K562 (cell line): ENCODE results near the gene CCT3. TPM values are rescaled to one million over a fixed set of nuclear protein-coding genes. Genes with fewer than 3 reads are reported as not detected.

Experiments
- AFF1 ChIP-seq, 2 experiments: fragments of 450-650 bp; IDR thresholded peaks; 2 replicates each; pipeline ENCODE4 v1.6.1; 2018; ENCODE audit warnings: mild to moderate bottlenecking in 2 of 2, low read depth in 1 of 2; ENCODE audit not compliant: partially characterized antibody in 2 of 2
- ATF7 ChIP-seq: fragments of 450-650 bp; IDR thresholded peaks from 2 replicates; pipeline ENCODE4 v1.7.1; 2014; ENCODE audit warnings: mild to moderate bottlenecking, moderate library complexity
- ELF4 ChIP-seq: fragments of 450-650 bp; formaldehyde crosslinking; IDR thresholded peaks from 2 replicates; pipeline ENCODE4 v1.4.0; 2022; ENCODE audit warnings: missing genetic modification characterization
- EP300 ChIP-seq: IDR thresholded peaks from 2 replicates; pipeline ENCODE4 v1.6.1; 2012; ENCODE audit warnings: low read length, improper control_type of control experiment
- ETV5 ChIP-seq: sonication (generic); formaldehyde crosslinking; IDR thresholded peaks from 2 replicates; pipeline ENCODE4 v1.4.0; 2020; ENCODE audit warnings: low read depth, mild to moderate bottlenecking, missing genetic modification reagents
- GTF2E2 ChIP-seq: fragments of 200-800 bp; sonication (Bioruptor generic); IDR thresholded peaks from 2 replicates; pipeline ENCODE4 v1.6.1; 2016; ENCODE audit warnings: missing genetic modification characterization, missing compliant biosample characterization
- HMGN3 ChIP-seq: IDR thresholded peaks from 2 replicates; pipeline ENCODE4 v1.6.1; 2011; ENCODE audit warnings: borderline replicate concordance, low read depth, mild to moderate bottlenecking, mixed read lengths, low read length; ENCODE audit not compliant: insufficient read length; ENCODE audit errors: extremely low read depth
- KAT2B ChIP-seq: IDR thresholded peaks from one replicate; pipeline ENCODE4 v1.6.1; 2012; ENCODE audit warnings: low read depth, mild to moderate bottlenecking, control low read depth, inconsistent platforms, low read length, moderate library complexity
- NFE2 ChIP-seq: IDR thresholded peaks from 2 replicates; pipeline ENCODE4 v1.6.1; 2014; ENCODE audit warnings: antibody characterized with exemption, low read depth
- NR0B1 ChIP-seq: fragments of 450-650 bp; IDR thresholded peaks from one replicate; pipeline ENCODE4 v1.6.1; 2018; ENCODE audit warnings: mild to moderate bottlenecking, moderate library complexity; ENCODE audit not compliant: partially characterized antibody
- POLR2H ChIP-seq: IDR thresholded peaks from 2 replicates; pipeline ENCODE4 v1.6.1; 2016; ENCODE audit warnings: missing genetic modification characterization, low read depth, mild to moderate bottlenecking, control low read depth, missing compliant biosample characterization, moderate library complexity
- RBM15 ChIP-seq: fragments of 200-400 bp; formaldehyde crosslinking; IDR thresholded peaks from 2 replicates; pipeline ENCODE4 v1.6.1; 2018; ENCODE audit warnings: mild to moderate bottlenecking, low read length, moderate library complexity; ENCODE audit not compliant: insufficient read depth
- RNF2 ChIP-seq: sonication (generic); IDR thresholded peaks from 2 replicates; pipeline ENCODE4 v1.6.1; 2016
- SOX6 ChIP-seq: fragments of 450-650 bp; IDR thresholded peaks from 2 replicates; pipeline ENCODE4 v1.6.1; 2014; ENCODE audit warnings: mild to moderate bottlenecking
- ZBED1 ChIP-seq: IDR thresholded peaks from 2 replicates; pipeline ENCODE4 v1.6.1; 2014
- ZBTB26 ChIP-seq: fragments of 450-650 bp; formaldehyde crosslinking; IDR thresholded peaks from 2 replicates; pipeline ENCODE4 v1.4.0; 2022; ENCODE audit warnings: missing genetic modification characterization
- ZBTB7A ChIP-seq: IDR thresholded peaks from 2 replicates; pipeline ENCODE4 v1.6.1; 2011; ENCODE audit warnings: low read depth, mild to moderate bottlenecking, low read length, moderate library complexity, borderline replicate concordance; ENCODE audit not compliant: control insufficient read depth
- ZFP30 ChIP-seq: fragments of 250-450 bp; sonication (Bioruptor Pico); IDR thresholded peaks from 2 replicates; pipeline ENCODE4 v1.8.0; 2022; ENCODE audit warnings: moderate library complexity, mild to moderate bottlenecking, inconsistent platforms, borderline replicate concordance
- ZNF12 ChIP-seq: sonication (generic); formaldehyde crosslinking; IDR thresholded peaks from 2 replicates; pipeline ENCODE4 v1.4.0; 2020; ENCODE audit warnings: mild to moderate bottlenecking, missing genetic modification reagents
- ZNF79 ChIP-seq: fragments of 250-450 bp; sonication (Bioruptor Pico); IDR thresholded peaks from 2 replicates; pipeline ENCODE4 v1.4.0; 2020; ENCODE audit warnings: low read depth, mild to moderate bottlenecking, moderate library complexity
- ZSCAN32 ChIP-seq: fragments of 450-650 bp; formaldehyde crosslinking; IDR thresholded peaks from 2 replicates; pipeline ENCODE4 v1.4.0; 2020; ENCODE audit warnings: mild to moderate bottlenecking, moderate library complexity
- polyA plus RNA-seq, 8 experiments: library from polyadenylated mRNA; depleted of rRNA in 4 of 8; stranded (reverse) in 5 of 8; unstranded in 3 of 8; fragments of >200 nt; fragmentation: Nextera tagmentation in 2 of 8; fragmentation: Illumina TruSeq in 1 of 8; extraction: Ambion mirVana in 2 of 8; extraction: Trizol in 1 of 8; gene quantifications; 2 replicates each; pipeline versions ENCODE4 v1.2.1 to v1.2.3, GENCODE V29; 2011 to 2014; ENCODE audit warnings: inconsistent platforms in 1 of 8, missing spikeins in 1 of 8
- total RNA-seq, 7 experiments: library from RNA; depleted of rRNA in 6 of 7; stranded (reverse); fragments of >200 nt in 6 of 7; fragmentation: Illumina TruSeq in 2 of 7; extraction: Trizol in 2 of 7; gene quantifications; 2 replicates each; pipeline versions ENCODE4 v1.2.1 to v1.2.3, GENCODE V29; 2011 to 2021; ENCODE audit warnings: low replicate concordance in 1 of 7

CCT3 gene
- total and polyA plus RNA-seq, 9 of the 15 experiments (the other 6 are each of a cell fraction or from before 2014, with no cell fraction given) = 475 to 1,167 (median 610) TPM

- TF ChIP-seq KAT2B (no peak), RBM15 (no peak), ZNF79 (CRISPR knock-in tag) (no peak), ETV5 (CRISPR knock-in tag) (peak; percentile 86), ZBED1 (peak; percentile 37; the same call in 1 of the 2 replicates), ZBTB7A (peak; percentile 9; the same call in 1 of the 2 replicates), EP300 (peak; percentile 52; the same call in 1 of the 2 replicates), ZSCAN32 (CRISPR knock-in tag) (no peak), HMGN3 (peak; percentile 70), RNF2 (0 out of 2 replicates have a peak, but pooled peaks have one; percentile 45), NR0B1 (no peak), ZBTB26 (CRISPR knock-in tag) (no peak), ATF7 (peak; percentile 80), POLR2H (tag) (peak; percentile 92), ZNF12 (CRISPR knock-in tag) (0 out of 2 replicates have a peak, but pooled peaks have one; percentile 31), GTF2E2 (tag) (peak; percentile 84; the same call in 1 of the 2 replicates), ZFP30 (CRISPR knock-in tag) (no peak), SOX6 (no peak), AFF1 (IDR thresholded peaks at IDR 0.05; ENCODE audit: low read depth in 1 of 2, partially characterized antibody in 2 of 2) (peak in 1 of 2 experiments; percentile 80), ELF4 (CRISPR knock-in tag) (0 out of 2 replicates have a peak, but pooled peaks have one; percentile 52), NFE2 (no peak)
Observed at GRCh38 chr1:156282479-156283222, 55.4 kb downstream of the CCT3 start, which contains the start of gene SMG5 (continued).
